Activated naive CD8-positive, alpha-beta T cell treated with anti-CD3 and anti-CD28 coated beads, Interleukin-2, amount 50 U/mL, for 16 hours (primary cell): ENCODE measurements around the gene C1GALT1C1L.
"Not testable (repeated sequence)": the region's sequence is repeated elsewhere in the genome, so short reads cannot be mapped to it uniquely, and the experiment has no call there.

ENCODE experiments used
- DNase-seq: peaks from one replicate; pipeline ENCODE4 v3.0.0-alpha.2; 2020; ENCODE audit warnings: low read depth, low spot score

C1GALT1C1L gene

DNA sequence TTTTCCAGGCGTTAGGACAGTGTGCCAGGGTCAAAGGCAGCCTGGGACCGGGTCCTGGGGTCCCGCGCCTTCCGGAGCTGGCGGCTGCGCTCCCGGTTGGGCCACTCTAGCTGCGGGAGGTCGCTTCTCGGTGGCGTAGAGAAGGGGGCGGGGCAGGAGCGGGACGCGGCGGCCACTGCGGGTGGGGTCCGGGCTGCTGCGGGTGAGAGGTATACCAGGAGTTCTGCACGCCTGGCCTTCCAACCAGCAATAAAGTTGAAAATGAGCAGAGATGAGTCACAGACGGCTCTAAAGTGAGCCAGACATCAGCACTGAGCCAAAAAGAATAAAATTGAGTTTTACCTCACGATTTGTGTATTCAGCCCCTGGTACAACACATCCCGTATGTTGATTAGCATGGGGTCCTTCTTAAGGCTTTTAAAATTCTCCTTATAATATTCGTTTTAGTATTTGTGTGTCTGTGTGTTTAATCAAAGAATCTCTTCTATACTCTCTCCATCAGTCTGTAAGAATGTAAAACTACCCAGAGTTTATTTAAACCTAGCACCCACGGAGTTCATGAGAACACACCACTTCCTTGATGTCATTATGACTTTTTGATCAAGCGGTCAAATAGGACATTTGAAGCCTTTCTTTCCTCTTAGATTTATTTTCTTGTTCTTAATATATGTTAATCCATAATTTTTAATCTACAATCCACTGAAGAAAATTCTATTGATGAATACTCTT is at the start of gene C1GALT1C1L:
Gene C1GALT1C1L, minus strand, starts transcription at position 108 of the 729 bp plus-strand sequence. Its CDS starts 107 bp downstream, at position 1.
- DNase-seq: no peak

- DNase-seq: no peak
These were observed 49.5 kb upstream of the C1GALT1C1L start for GRCh38 chr2:43725711-43726246.

DNA sequence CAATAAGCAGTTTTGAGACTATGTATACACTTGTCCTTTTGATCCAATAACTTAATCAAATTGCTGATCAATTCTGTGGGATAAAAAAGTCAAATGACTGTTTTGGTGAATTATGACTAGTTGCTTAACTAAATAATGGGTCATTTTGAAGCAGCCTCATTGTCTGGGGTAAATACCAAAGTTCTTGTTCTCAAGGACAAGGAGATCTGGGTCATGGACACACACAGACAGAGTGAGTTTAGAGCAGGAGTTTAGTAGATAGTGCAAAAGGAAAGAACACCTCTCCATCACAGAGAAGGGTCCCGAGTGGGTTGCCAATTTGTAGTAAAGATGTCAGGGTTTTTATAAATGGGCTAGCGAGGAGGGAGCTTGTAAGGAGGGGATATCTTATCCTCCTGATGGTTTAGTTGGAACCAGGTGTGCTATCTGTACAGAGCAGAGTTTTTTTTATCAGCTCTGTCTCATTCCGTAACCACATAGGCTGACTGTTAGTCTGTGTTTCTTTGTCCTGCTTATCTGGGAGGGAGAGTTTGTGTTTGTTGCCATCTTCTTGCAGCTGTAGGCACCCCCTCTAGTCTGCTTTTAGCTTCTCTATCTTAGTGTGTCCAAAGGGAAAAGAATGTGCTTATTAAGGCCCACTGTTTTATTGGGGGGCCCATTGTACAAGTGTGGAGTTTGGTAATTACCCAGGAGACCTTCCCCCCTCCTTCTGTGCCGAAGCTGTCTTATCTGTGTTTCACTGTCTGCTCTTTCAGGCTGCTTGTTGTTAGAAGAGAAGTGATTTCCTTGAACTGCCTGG is 48.7 kb upstream of the C1GALT1C1L start:
- DNase-seq: no peak

GRCh38 chr2:43718530-43719124 is 42.4 kb upstream of the C1GALT1C1L start:
- DNase-seq: no peak

DNA sequence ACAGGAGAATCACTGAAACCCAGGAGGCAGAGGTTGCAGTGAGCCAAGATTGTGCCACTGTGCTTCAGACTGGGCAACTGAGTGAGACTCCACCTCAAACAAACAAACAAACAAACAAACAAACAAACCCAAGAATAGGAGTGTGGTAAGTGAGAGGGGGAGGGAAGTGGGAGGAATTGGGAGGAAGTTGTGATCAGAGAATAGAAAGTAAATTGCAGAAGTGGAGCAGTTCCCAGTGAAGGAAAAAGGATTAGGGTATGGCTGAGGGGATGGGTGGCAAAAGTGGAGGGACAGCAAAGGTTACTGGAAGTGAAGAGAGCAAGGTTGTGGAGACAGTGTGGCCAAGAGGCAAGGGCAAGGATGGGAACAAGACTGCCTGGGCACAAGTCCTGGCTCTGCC is 41.1 kb upstream of the C1GALT1C1L start:
- DNase-seq: no peak

DNA sequence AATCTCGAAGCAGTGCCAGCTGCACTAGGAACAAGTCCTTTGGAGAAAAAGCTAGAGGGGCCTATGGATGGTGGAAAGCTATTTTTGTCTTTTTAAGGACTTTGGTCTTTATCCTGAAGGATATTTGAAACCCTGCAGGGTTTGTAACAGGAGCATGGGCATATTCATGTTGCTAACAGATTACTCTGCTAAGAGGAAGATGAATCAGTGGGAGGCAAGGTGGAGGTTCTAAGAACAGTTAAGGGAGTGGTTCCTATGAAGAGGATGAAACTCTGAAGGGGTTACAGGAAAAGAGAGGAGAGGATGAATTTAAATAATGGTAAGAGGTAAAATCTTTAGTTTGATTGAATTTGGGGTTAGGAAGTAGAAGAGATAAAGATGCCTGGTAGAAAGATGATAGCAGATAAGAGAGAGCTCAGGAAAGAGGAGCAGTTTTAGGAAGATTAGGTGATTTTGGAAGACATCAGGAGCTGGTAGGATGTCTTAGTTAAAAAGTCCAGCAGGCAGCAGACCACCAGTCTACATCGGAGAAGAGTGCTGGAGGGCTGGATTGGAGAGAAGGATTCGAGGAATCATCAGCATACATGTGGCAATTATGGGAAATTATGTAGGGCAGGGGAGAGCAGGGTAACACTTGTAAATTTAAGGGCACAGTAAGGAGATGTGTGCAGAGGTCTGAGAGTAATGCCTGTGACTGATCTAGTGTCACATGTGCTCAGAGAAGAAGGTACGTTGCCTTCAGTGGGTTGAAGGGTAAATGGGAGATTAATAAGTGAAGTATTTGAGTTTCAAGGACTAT is 39.3 kb upstream of the C1GALT1C1L start:
- no peak for DNase-seq

DNA sequence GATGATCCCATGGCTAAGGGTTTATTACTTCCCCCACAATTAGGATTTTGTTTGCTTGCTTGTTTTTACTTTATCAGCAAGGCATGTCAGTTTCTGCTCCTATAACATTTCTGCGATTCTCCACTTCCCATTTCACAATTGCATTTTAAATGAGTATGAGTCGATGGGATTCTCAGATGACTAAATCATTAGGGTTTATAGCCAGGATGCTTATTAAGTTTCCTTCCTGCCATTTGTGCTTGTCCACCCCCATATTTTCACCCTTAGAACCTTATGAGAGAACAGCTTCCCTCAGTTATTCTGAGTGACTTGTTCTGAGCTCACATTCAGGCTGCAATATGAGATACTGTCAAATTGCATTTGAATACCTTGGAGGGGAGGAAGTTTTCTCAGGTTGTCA is 37.9 kb upstream of the C1GALT1C1L start:
- DNase-seq: no peak

- DNase-seq: no peak
These were observed 34.6 kb upstream of the C1GALT1C1L start for GRCh38 chr2:43710866-43711265.

DNA sequence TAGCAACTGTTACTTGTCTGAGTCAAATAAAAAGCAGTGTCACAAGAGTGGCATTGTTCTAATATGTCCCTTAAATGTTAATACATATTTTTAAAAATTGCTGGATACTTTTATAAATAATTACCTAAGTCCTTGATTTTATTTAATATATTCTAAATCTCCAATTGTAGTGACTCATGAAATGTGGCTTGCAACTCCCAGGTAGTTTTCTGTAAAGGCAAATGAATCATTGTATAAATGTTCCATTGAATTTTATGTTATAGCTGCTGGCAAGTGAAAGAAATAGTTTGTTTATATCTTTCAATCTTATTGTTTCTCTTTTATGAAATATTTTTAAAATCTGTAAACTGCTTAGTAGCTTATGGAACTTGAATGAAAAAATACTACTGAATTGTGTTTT is 32.7 kb upstream of the C1GALT1C1L start:
- no peak for DNase-seq

DNA sequence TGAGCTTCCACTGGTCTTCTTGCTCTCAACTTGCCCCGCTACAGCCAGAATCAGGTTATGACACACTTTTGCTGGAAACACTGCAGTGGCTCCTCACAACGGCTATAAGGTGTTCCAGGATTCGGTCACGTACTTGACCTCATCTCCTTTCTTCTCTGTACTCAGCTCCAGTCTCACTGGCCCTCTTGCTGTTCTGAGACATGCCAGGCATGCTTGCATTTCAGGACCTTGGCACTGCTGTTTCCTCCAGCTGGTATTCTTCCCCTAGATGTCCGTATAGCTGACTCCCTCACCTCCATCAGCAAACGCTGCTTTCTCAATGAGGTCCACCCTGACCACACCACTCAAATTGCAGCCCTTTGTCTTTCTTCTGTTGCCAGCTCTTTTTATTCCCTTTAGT is 31.9 kb upstream of the C1GALT1C1L start:
- no peak for DNase-seq

DNA sequence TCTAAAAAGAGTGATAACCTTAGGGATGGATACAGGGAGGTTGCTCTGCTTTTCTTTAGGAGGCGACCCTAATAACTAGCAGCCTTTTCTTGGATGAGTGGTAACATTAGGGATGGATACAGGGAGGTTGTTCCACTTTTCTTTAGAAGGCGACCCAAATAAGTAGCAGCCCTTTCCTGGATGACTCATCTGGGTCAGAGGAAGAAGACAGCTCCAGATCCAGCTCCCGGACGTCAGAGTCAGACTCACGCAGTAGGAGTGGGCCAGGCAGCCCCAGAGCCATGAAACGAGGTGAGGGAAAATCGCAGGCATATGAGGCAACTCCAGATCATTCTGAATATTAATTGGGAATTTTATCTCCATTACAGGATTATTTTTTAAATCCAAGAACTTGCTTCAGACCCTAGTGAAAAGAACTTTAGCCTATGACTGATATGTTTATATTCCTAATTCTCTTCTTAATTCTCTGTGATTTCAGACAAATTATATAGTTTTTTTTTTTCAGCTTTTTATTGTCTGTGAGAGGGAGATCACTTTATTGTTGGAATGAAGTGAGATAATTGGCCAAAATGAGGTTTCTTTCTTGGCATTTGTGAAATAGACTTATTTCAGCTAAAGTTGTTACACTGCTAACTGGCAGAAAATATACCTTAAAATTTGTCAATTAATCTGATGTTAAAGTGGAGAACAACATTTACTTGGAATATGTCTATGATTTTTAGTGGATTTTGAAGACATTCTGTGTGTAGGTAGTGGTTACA is 31.2 kb upstream of the C1GALT1C1L start:
- no peak for DNase-seq

DNA sequence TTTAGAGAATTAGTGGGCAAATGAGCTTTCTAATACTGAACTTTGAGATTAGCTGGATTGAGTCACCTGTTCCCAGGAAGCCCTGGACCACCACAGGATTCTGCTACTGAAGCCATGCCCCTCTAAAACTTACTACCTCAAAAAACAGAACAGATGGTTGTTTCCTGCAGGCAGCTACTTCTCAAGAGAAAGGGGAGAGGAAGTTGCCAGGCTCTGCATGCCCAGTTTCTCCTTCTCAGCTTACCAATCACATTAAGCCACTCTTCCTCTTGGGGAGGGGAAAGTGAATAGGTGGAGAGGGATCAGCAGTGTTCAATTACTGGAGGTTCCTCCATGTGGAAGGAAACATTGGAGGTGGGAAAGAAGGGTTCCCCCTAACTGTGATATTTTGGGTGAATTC is 24.9 kb upstream of the C1GALT1C1L start:
- no peak for DNase-seq

DNA sequence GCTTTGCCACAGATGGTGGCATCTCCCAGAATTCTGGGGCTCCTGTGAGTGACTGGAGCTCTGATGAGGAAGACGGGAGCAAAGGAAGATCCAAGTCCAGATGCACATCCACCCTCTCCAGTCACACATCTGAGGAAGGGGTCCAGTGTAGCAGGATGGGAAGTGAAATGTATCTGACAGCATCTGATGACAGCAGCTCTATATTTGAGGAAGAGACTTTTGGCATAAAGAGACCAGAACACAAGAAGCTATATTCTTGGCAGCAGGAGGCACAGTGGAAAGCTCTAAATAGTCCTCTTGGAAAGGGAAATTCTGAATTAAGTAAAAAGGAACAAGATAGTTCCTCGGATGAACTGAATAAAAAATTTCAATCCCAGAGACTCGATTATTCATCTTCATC is 23.5 kb upstream of the C1GALT1C1L start:
- DNase-seq: no peak

DNA sequence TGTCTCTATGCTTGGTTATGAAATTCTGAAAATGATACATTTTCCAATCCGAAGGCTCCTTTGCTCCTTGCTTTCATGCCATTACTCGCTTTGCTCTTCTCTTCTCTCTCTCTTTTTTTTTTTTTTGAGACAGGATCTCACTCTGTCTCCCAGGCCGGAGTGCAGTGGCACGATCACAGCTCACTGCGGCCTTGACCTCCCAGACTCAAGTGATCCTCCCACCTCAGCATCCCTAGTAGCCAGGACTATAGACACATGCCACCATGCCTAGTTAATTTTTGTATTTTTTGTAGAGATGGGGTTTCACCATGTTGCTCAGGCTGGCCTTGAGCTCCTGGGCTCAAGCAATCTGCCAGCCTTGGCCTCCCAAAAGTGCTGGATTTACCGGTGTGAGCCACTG is 21.9 kb upstream of the C1GALT1C1L start:
- DNase-seq: not testable (repeated sequence)

- no peak for DNase-seq
These were observed 16.3 kb upstream of the C1GALT1C1L start for GRCh38 chr2:43692428-43692994.

DNA sequence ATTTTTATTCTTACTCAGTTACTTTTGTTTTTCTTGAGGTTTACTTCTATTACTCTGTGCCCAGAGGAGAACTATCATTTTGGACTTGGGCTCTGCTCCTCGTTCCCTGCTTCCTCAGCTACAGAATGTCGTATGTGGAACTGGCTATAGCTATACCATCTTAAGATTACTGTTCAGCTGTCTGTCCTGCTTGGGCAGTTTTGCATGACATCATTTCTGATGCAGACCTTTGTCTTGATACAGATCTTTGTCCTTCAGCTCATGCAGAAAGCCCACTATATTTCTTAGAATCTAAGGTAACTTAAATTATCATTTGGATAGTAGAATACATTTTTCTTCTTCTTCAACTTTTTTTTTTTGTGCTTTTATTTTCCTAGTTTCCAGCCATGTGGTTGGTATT is 13.8 kb upstream of the C1GALT1C1L start:
- no peak for DNase-seq

DNA sequence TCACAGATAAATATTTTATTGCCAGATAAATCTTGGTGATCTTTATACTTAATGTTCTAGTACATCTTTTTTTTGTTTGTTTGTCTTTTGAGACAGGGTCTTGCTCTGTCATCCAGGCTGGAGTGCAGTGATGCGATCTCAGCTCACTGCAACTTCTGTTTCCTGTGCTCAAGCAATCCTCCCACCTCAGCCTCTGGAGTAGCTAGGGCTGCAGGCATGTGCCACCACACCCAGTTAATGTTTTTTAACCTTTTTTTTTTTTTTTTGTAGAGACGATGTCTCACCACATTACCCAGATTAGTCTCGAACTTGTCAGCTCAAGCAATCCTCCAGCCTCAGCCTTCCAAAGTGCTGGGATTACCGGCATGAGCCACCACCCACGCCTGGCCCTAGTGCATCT is 9.1 kb upstream of the C1GALT1C1L start:
- DNase-seq: no peak

GRCh38 chr2:43677783-43678182 is 1.6 kb upstream of the C1GALT1C1L start:
- not testable (repeated sequence) for DNase-seq

DNA sequence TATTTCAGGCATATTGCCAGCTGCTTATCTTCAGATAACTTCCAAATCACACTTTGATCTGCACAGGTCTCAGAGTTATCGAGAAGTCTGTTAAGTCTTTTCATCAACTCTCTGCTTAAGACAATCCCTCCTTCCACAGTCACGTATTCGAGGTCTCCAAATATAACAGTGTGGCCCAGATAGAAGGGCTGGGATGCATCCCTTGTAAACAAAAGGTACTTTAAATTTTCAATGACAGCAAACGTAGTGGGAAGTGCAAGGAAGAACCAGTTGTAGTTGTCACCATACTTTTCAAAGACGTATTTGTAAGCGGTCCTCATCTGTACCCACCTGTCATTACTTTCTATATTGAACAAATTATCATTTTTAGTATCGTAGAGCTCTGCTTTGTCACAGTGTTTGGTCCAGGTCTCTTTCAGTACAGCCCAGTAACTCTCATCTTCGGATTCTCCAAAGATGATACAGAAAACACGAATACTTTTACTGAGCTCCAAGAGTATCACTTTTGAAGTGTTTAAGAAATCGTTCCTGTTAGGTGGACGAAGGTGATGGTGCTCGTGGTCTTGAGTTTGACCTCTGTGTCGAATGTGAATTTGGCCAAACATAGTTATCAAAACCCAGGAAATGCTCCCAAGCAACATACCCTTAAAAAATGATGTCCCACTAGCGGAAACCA is 445 bp downstream of the C1GALT1C1L start:
- DNase-seq: no peak

DNA sequence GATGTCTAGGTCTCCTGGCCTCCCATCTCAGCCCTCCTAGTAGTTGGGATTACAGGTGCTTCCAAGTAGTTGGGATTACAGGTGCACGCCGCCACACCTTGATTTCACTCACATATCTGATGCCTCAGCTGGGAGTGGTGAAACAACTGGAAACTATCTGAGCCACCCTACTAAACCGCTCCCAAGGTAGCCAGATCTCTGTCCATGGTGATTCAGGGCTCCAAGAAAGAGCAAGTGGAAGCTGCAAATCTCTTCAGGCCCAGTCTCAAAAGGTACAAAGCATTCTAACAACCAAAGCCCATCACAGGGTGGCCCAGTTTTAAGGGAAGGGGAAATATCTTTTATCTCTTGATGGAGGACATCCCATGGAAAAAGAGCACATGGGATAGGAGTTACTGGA is 19.0 kb downstream of the C1GALT1C1L start:
- DNase-seq: no peak
